Ishikawa (cell line): ENCODE data around the gene DNAH2.

Experiments used
- CEBPB ChIP-seq: IDR thresholded peaks from 2 replicates; pipeline ENCODE4 v1.6.1; 2012
- EP300 ChIP-seq: IDR thresholded peaks from 2 replicates; pipeline ENCODE4 v1.6.1; 2012; ENCODE audit warnings: borderline replicate concordance
- FOXM1 ChIP-seq: IDR thresholded peaks from 2 replicates; pipeline ENCODE4 v1.6.1; 2012; ENCODE audit warnings: low read depth, borderline replicate concordance
- NFIC ChIP-seq: IDR thresholded peaks from 2 replicates; pipeline ENCODE4 v1.6.1; 2012
- RAD21 ChIP-seq: IDR thresholded peaks from 2 replicates; pipeline ENCODE4 v1.6.1; 2012; ENCODE audit warnings: low read depth
- TAF1 ChIP-seq: IDR thresholded peaks from 2 replicates; pipeline ENCODE4 v1.6.1; 2012; ENCODE audit warnings: low read depth, mild to moderate bottlenecking
- TCF12 ChIP-seq: IDR thresholded peaks from 2 replicates; pipeline ENCODE4 v1.6.1; 2012; ENCODE audit warnings: low read depth
- TEAD4 ChIP-seq: IDR thresholded peaks from 2 replicates; pipeline ENCODE4 v1.6.1; 2012
- TF ChIP-seq, protein P1 (sequence below): IDR thresholded peaks from 2 replicates; pipeline ENCODE4 v1.6.1; 2012; ENCODE audit warnings: low read depth, mild to moderate bottlenecking
- TF ChIP-seq, protein P2 (sequence below): IDR thresholded peaks from 2 replicates; pipeline ENCODE4 v1.6.1; 2012

DNA sequence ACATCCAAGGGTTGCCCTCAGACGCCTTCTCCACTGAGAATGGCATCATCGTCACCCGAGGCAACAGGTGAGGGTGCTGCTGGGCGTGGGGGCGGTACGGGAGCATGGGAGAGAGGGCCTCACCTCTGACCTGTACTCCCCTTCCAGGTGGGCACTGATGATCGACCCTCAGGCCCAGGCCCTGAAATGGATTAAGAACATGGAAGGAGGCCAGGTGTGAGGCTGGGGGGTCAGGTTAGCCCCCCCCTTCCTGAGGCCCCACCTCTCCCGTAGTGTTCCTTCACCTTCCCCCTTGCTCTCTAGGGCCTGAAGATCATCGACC, 100.1 kb downstream of the DNAH2 start:
- TF ChIP-seq, protein P1, sequence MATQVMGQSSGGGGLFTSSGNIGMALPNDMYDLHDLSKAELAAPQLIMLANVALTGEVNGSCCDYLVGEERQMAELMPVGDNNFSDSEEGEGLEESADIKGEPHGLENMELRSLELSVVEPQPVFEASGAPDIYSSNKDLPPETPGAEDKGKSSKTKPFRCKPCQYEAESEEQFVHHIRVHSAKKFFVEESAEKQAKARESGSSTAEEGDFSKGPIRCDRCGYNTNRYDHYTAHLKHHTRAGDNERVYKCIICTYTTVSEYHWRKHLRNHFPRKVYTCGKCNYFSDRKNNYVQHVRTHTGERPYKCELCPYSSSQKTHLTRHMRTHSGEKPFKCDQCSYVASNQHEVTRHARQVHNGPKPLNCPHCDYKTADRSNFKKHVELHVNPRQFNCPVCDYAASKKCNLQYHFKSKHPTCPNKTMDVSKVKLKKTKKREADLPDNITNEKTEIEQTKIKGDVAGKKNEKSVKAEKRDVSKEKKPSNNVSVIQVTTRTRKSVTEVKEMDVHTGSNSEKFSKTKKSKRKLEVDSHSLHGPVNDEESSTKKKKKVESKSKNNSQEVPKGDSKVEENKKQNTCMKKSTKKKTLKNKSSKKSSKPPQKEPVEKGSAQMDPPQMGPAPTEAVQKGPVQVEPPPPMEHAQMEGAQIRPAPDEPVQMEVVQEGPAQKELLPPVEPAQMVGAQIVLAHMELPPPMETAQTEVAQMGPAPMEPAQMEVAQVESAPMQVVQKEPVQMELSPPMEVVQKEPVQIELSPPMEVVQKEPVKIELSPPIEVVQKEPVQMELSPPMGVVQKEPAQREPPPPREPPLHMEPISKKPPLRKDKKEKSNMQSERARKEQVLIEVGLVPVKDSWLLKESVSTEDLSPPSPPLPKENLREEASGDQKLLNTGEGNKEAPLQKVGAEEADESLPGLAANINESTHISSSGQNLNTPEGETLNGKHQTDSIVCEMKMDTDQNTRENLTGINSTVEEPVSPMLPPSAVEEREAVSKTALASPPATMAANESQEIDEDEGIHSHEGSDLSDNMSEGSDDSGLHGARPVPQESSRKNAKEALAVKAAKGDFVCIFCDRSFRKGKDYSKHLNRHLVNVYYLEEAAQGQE: no peak
- no peak for TF ChIP-seq RAD21
- no peak for TF ChIP-seq CEBPB
- no peak for TF ChIP-seq TAF1
- TF ChIP-seq EP300: no peak
- TF ChIP-seq, protein P2, sequence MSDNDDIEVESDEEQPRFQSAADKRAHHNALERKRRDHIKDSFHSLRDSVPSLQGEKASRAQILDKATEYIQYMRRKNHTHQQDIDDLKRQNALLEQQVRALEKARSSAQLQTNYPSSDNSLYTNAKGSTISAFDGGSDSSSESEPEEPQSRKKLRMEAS: no peak
- TF ChIP-seq TEAD4: no peak
- no peak for TF ChIP-seq TCF12
- TF ChIP-seq NFIC: no peak
- TF ChIP-seq FOXM1: no peak
